Measurements from ENCODE around the gene LEFTY2. TPM values are rescaled to one million over a fixed set of nuclear protein-coding genes. Genes with fewer than 3 reads are reported as not detected.

Gene LEFTY2
- total RNA-seq, 2 donors from 2014 or later: 7.9 TPM; not detected in 1

DNA sequence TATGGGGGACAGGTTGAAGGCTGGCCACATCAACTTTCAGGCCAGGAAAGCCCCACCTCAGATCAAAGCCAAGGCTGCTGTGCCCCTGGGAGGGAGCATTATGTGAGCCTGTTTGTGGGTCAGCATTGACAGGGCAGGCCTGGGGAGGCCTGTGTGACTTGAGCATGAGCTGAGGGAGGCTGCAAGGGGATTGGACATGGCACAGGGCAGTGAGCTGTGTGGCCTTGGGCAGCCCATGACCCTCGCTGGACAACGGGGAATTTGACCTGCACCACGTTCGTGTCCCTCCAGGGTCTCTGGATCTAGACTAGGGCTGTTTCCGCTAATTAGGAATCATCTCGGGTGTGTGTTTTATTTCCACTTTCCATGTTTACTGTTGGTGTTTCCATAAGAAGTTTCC, 34.6 kb downstream of the LEFTY2 start:
- H3K4me1 ChIP-seq (replicated peaks): no peaks in the 10 kb centered on the region
- intact Hi-C loops (cut with DNase I): no loop called here
- no peak for TF ChIP-seq POLR2AphosphoS5 (IDR thresholded peaks at IDR 0.05)
- TF ChIP-seq, protein P1, sequence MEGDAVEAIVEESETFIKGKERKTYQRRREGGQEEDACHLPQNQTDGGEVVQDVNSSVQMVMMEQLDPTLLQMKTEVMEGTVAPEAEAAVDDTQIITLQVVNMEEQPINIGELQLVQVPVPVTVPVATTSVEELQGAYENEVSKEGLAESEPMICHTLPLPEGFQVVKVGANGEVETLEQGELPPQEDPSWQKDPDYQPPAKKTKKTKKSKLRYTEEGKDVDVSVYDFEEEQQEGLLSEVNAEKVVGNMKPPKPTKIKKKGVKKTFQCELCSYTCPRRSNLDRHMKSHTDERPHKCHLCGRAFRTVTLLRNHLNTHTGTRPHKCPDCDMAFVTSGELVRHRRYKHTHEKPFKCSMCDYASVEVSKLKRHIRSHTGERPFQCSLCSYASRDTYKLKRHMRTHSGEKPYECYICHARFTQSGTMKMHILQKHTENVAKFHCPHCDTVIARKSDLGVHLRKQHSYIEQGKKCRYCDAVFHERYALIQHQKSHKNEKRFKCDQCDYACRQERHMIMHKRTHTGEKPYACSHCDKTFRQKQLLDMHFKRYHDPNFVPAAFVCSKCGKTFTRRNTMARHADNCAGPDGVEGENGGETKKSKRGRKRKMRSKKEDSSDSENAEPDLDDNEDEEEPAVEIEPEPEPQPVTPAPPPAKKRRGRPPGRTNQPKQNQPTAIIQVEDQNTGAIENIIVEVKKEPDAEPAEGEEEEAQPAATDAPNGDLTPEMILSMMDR (IDR thresholded peaks at IDR 0.05): no peak
- TF ChIP-seq POLR2A (IDR thresholded peaks at IDR 0.05): no peak
- no peaks in the 10 kb centered on the region for H3K9me3 ChIP-seq
- H3K4me3 ChIP-seq: no peak overlapping the region
- DNase-seq (ENCODE audit: low spot score): no peak
- H3K27ac ChIP-seq: no peak overlapping the region
- H3K27me3 ChIP-seq (replicated peaks; ENCODE audit: insufficient read depth): no peaks in the 10 kb centered on the region
- WGBS: 96% methylated on average over 6 of the region's 6 CpGs
- H3K36me3 ChIP-seq: no peaks in the 10 kb centered on the region

DNA sequence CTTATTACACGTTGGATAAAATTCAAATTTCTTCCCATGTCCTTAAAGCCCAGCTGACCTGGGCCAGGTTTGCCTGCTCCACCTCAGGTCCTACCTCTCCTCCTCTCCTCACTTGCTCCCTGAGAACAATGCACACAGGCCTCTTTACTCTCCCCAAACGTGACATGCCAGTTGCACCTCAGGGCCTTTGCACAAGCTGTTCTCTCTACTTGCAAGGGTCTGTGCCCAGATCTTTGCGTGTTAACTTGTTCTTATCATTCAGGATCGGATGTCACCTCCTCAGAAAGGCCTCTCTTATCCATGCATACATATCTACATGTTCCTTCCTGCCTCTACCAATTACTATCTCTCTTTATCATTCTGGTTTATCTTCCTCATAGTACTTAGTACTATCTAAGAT, 37.4 kb downstream of the LEFTY2 start:
- Histone ChIP-seq H3K27ac (no peak overlapping the region), H3K9me3 (no peaks in the 10 kb centered on the region), H3K27me3 (replicated peaks; ENCODE audit: insufficient read depth) (no peaks in the 10 kb centered on the region), H3K36me3 (no peaks in the 10 kb centered on the region), H3K4me1 (replicated peaks) (no peaks in the 10 kb centered on the region), H3K4me3 (no peak overlapping the region)
- WGBS: 89% methylated on average over 4 of the region's 4 CpGs
- intact Hi-C loops (cut with DNase I): no loop called here
- DNase-seq (ENCODE audit: low spot score): no peak
- TF ChIP-seq POLR2AphosphoS5 (IDR thresholded peaks at IDR 0.05): no peak
- TF ChIP-seq POLR2A (IDR thresholded peaks at IDR 0.05): no peak
- TF ChIP-seq, protein P1 (IDR thresholded peaks at IDR 0.05): no peak

DNA sequence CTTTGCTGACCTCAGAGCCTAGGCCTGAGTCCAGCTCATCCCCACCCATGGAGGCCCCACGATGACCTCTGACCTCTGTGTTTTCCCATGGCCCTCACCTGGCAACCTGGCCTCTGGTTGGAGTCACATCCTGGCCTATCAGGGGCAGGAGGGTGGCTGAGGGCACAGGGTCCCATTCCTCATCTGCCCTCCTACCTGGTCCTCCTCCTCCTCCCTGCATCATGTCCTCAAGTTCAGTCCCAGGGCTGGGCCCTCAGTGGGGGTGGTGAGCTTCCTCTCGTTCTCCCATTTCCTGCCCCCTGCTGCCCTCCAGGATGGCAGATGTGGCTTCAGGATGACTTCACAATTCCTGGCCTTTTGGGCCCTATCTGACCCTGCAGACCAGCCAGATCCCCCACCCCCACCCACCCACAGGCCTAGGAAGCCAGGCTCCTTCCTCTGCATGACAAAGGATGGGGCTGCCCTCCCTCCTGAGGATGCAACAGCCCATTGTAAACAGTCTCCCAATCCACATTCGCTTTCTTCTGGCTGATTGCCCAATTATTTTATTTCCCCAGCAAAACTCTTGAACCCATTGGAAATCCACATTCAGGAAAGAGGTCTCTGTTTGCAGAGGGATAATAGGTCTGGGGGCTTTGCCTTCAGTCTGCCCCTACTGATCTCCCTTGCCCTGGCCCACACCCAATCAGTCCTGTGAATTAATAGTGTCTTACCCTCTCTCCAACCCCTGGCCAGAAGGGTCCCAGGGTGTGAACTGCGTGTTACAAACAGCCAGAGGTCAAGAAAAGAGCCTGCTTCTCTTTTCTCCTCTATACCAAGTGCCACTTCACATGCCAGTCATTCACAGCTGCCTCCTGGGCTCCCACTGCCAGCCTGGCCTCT, 41.7 kb downstream of the LEFTY2 start:
- DNase-seq (ENCODE audit: low spot score): no peak
- TF ChIP-seq POLR2A (IDR thresholded peaks at IDR 0.05) (no peak), POLR2AphosphoS5 (IDR thresholded peaks at IDR 0.05) (no peak)

DNA sequence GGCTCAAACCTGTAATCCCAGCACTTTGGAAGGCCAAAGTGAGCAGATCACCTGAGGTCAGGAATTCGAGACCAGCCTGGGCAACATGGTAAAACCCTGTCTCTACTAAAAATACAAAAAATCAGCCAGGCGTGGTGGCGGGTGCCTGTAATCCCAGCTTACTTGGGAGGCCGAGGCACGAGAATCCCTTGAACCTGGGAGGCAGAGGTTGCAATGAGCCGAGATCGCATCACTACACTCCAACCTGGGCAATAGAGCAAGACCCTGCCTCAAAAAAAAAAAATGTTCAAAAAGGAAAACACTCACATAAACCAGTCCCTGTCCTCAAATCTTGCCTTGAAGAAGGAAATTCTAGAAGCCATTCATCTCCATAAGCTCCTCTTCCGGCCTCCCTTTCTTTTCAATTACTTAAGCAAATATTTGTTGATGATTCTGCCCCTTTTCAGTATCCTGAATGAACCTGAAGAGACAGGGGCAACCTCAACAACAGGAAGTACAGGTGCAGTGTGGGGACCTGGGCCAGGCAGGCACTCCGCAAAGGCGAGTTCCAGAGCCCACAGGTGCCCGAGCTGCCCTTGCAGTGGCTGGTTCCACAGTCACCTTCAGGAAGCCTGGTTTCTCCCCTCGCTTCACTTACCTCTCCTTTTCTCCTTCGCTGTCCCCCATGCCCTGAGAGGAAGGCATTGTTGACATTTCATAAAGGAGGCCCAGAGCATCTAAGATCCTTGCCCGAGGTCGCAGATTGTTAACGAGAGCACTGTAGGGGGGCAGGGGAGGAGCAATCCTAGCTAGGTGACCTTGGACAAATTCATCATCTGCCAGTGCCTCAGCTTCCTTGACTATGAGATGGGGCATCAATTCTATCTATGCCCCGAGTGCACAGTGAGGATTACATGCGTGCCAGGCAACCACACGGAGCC, 43.2 kb downstream of the LEFTY2 start:
- TF ChIP-seq, protein P1 (IDR thresholded peaks at IDR 0.05): no peak
- no peak for TF ChIP-seq POLR2A (IDR thresholded peaks at IDR 0.05)
- no peak for TF ChIP-seq POLR2AphosphoS5 (IDR thresholded peaks at IDR 0.05)
- Histone ChIP-seq H3K27ac (peak overlapping the region in 1 of 2 donors; percentile 52), H3K27me3 (replicated peaks; ENCODE audit: insufficient read depth) (no peaks in the 10 kb centered on the region), H3K9me3 (no peaks in the 10 kb centered on the region), H3K36me3 (no peaks in the 10 kb centered on the region), H3K4me1 (replicated peaks) (no peaks in the 10 kb centered on the region), H3K4me3 (no peak overlapping the region)
- 85% methylated on average over 19 of the region's 19 CpGs for WGBS
- intact Hi-C loops (cut with DNase I): no loop called here
- DNase-seq (ENCODE audit: low spot score): no peak

More for the DNA sequence above, 41.7 kb downstream of the LEFTY2 start:
- no peak overlapping the region for H3K4me3 ChIP-seq
- WGBS: 69% methylated on average over 4 of the region's 4 CpGs
- H3K9me3 ChIP-seq: no peaks in the 10 kb centered on the region
- H3K4me1 ChIP-seq (replicated peaks): no peaks in the 10 kb centered on the region
- no peaks in the 10 kb centered on the region for H3K36me3 ChIP-seq
- intact Hi-C loops (cut with DNase I): no loop called here
- no peaks in the 10 kb centered on the region for H3K27me3 ChIP-seq (replicated peaks; ENCODE audit: insufficient read depth)
- no peak overlapping the region for H3K27ac ChIP-seq

DNA sequence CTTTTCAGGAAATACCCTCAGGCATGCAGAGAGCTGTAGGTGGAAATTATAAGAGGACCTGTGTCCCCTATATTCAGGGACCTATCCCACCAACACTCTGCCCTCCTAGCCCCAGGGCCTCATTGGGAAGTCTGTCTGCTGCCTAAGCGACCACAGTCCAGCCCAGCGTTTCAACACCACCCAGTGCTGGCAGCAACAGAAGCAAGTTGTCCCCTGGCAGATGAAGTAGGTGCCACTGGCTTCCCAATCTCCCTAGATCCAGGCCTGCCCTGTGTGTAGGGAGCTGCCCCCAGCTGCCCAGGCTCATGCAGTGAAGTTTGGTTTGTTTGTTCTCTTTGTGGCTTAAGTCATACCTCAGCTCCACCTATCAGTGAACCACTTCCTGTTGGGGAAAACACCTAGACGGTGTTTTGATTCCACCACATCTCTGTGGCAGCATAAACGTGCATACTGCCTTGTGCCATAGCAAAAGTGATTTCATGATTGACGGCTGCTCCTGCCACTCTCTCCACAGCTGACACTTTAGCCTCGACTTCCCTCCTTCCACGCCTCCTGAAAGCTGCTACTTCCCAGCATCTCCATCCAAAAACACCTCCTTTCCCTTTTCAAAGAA, 44.0 kb downstream of the LEFTY2 start:
- H3K4me1 ChIP-seq (replicated peaks): no peaks in the 10 kb centered on the region
- H3K4me3 ChIP-seq: no peak overlapping the region
- intact Hi-C loops (cut with DNase I): no loop called here
- peak; percentile 67 for DNase-seq (ENCODE audit: low spot score)
- no peaks in the 10 kb centered on the region for H3K9me3 ChIP-seq
- H3K36me3 ChIP-seq: no peaks in the 10 kb centered on the region
- peak overlapping the region; percentile 2 to 52 for H3K27ac ChIP-seq
- 56% methylated on average over 7 of the region's 7 CpGs for WGBS
- TF ChIP-seq POLR2A (IDR thresholded peaks at IDR 0.05) (peak; percentile 48), POLR2AphosphoS5 (IDR thresholded peaks at IDR 0.05) (peak; percentile 79)
- TF ChIP-seq, protein P1 (IDR thresholded peaks at IDR 0.05): no peak
- no peaks in the 10 kb centered on the region for H3K27me3 ChIP-seq (replicated peaks; ENCODE audit: insufficient read depth)

All from prostate gland (tissue), 2 donors.